Peyer's patch (tissue), 4 donors: ENCODE data around the gene RHO.

Experiments used
- POLR2A ChIP-seq, 2 donors: fragments of 450-650 bp; IDR thresholded peaks; one replicate each; pipeline ENCODE4 v1.5.1; 2017; ENCODE audit warnings: antibody characterized with exemption in 2 of 2, mild to moderate bottlenecking in 2 of 2, moderate library complexity in 2 of 2
- TF ChIP-seq, protein P1 (sequence below), 6 experiments: fragments of 450-650 bp in 4 of 6; fragments of 200-600 bp in 2 of 6; sonication (generic) in 1 of 6; IDR thresholded peaks; one replicate each; pipeline ENCODE4 v1.5.1; 2017 to 2019; ENCODE audit warnings: antibody characterized with exemption in 6 of 6, mild to moderate bottlenecking in 3 of 6, moderate library complexity in 1 of 6

DNA sequence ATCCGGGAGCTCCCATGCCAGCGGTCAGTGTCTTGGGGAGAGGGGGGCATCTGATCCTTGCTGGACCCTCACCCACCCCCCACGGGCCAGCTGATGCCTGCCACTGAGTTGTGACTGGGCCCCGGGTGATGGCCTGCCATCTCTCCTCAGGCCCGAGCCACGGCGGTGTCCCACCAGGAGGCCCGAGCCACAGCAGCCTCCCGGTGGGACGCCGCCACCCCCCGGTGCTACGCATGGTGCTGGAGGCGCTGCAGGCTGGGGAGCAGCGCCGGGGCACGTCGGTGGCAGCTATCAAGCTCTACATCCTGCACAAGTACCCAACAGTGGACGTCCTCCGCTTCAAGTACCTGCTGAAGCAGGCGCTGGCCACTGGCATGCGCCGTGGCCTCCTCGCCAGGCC lies 18.8 kb downstream of the RHO start:
- TF ChIP-seq POLR2A (IDR thresholded peaks at IDR 0.05), result no peak
- TF ChIP-seq, protein P1, sequence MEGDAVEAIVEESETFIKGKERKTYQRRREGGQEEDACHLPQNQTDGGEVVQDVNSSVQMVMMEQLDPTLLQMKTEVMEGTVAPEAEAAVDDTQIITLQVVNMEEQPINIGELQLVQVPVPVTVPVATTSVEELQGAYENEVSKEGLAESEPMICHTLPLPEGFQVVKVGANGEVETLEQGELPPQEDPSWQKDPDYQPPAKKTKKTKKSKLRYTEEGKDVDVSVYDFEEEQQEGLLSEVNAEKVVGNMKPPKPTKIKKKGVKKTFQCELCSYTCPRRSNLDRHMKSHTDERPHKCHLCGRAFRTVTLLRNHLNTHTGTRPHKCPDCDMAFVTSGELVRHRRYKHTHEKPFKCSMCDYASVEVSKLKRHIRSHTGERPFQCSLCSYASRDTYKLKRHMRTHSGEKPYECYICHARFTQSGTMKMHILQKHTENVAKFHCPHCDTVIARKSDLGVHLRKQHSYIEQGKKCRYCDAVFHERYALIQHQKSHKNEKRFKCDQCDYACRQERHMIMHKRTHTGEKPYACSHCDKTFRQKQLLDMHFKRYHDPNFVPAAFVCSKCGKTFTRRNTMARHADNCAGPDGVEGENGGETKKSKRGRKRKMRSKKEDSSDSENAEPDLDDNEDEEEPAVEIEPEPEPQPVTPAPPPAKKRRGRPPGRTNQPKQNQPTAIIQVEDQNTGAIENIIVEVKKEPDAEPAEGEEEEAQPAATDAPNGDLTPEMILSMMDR (IDR thresholded peaks at IDR 0.05), result no peak
